Testis (tissue), 2 donors: ENCODE data around the gene TRAPPC3.

Source experiments
- CTCF ChIP-seq, 3 experiments: fragments of 450-650 bp in 2 of 3; fragments of 200-600 bp in 1 of 3; sonication (generic) in 1 of 3; IDR thresholded peaks; one replicate each; pipeline ENCODE4 v1.5.1; 2016 to 2019; ENCODE audit warnings: antibody characterized with exemption in 3 of 3, mild to moderate bottlenecking in 2 of 3, moderate library complexity in 1 of 3
- POLR2A ChIP-seq: fragments of 450-650 bp; IDR thresholded peaks from one replicate; pipeline ENCODE4 v1.6.1; 2017; ENCODE audit warnings: antibody characterized with exemption, mild to moderate bottlenecking, moderate library complexity

- TF ChIP-seq CTCF (IDR thresholded peaks at IDR 0.05): no peak
- no peak for TF ChIP-seq POLR2A
Observed at GRCh38 chr1:36139521-36139920, 9.8 kb downstream of the TRAPPC3 start.
